GM12874 (cell line): ENCODE measurements around the gene HDAC3.

Source experiments
- TF ChIP-seq, protein P1 (sequence below): IDR thresholded peaks from 2 replicates; pipeline ENCODE4 v1.5.1; 2011; ENCODE audit warnings: low read depth, mild to moderate bottlenecking, control low read depth, low read length, moderate library complexity; ENCODE audit not compliant: insufficient read depth

The HDAC3 gene

GRCh38 chr5:141655020-141655419, 18.4 kb upstream of the HDAC3 start:
- TF ChIP-seq, protein P1, sequence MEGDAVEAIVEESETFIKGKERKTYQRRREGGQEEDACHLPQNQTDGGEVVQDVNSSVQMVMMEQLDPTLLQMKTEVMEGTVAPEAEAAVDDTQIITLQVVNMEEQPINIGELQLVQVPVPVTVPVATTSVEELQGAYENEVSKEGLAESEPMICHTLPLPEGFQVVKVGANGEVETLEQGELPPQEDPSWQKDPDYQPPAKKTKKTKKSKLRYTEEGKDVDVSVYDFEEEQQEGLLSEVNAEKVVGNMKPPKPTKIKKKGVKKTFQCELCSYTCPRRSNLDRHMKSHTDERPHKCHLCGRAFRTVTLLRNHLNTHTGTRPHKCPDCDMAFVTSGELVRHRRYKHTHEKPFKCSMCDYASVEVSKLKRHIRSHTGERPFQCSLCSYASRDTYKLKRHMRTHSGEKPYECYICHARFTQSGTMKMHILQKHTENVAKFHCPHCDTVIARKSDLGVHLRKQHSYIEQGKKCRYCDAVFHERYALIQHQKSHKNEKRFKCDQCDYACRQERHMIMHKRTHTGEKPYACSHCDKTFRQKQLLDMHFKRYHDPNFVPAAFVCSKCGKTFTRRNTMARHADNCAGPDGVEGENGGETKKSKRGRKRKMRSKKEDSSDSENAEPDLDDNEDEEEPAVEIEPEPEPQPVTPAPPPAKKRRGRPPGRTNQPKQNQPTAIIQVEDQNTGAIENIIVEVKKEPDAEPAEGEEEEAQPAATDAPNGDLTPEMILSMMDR: no peak

DNA sequence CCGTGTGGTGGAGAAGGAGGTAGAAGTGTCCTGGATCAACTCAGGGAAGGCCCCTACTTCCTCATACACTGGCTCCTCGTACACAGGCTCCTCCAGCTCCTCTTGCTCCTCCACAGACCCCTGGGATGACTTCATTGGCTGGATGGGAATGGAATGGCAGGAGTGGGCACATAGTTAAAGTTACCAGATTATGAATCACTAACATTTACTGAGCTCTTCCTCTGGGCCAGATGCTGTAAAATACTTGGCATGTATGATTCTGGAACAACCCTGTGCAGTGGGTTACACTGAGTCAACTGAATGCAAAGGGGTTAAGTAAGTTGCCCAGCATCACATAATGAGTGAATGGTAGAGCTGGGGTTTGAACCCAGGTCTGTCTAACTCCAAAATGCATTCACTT, 17.6 kb upstream of the HDAC3 start:
- TF ChIP-seq, protein P1: no peak

DNA sequence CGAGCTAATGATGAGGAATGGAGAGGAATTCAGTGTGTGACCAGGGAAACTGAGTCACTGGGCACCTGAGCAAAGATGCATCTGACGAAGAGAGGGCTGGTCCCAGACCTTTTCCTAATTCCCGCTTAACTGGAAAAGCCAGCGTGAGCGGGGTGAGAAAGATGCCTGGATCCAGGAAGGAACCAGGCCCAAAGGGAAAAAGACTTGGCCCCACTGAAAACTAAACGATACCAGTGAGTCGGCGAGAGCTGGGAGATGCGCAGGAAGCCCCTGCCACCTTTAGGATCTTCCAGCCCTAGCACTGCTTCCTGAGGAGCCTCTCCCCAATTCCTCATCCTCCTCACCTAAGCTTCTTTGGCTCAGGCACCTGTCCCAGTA, 15.1 kb upstream of the HDAC3 start:
- TF ChIP-seq, protein P1: no peak

DNA sequence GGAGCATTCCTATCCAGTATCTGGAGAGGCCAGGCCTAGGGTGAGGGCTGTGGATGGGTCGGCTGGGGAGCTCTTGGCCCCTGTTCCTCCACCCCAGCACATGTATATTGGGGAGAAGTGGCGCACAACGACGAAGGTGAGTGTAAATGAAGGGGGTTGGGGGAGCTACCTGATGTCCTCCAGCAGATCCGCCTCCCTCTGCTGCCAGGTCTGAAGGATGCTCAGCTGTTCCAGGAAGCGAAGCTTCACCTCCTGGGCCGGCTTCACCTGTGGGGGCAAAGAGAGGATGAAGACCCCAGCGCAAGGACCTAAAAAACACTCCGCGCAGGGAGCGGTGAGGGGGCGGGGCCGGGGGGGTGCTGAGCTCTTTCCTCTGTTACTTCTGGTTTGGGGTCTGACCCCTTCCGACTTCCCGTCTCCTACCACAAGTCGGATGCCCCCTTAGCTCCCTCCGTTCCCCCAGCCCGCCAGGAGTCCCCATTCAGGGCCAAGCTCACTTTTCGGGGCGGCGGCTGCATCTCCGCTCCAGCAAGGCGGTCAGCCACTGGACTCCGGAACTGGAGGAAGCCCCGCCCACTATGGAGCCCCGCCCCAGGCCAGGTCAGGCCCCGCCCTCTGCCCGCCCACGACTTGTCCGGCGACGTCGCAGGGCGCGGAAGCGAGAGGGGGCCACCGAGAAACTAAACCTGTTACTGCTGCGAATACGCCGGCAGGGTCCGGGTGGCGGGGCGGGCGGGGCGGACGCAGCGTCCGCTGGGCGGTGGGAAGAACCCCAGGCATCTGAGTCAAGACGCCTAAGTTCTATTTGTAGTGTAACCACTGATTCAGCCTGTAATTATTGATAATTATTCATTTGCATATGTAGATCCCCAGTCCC, 14.4 kb upstream of the HDAC3 start, which contains the start of gene FCHSD1:
Gene FCHSD1, minus strand, starts transcription at position 568 of the 877 bp plus-strand sequence. Its CDS starts 50 bp downstream, at position 518.
- TF ChIP-seq, protein P1: no peak

- TF ChIP-seq, protein P1: no peak
Observed at GRCh38 chr5:141649972-141650371, 13.3 kb upstream of the HDAC3 start.

DNA sequence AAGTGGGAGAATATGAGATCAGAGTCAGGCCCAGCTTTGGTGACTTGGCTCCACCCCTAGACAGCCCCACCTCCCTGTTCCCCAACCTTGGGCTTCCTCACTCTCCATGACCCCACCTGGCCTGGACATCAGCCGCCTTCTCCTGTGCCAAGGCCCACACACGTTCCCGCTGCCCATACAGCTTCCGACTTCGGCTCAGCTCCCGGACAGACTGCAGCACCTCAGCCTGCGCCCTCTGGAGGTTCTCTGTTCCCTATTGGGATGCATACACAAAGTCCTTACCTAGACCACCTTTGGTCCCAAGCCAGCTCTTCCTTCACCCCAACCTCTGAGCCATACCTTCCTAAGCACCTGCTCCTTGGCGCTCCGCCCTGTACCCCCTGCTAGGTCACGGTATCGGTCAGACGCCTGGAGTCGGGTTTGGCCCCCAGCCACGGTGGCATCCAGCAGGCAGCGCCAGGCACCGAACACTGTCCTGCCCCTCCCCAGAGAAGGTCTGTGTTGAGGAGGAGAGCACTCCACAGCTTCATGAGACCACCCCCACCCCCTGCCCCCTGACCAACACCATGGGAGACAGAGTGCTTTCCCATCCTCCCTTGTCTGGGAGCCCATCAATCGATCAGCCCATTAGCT, 12.5 kb upstream of the HDAC3 start:
- TF ChIP-seq, protein P1: no peak

GRCh38 chr5:141647851-141648250, 11.2 kb upstream of the HDAC3 start:
- TF ChIP-seq, protein P1: no peak
